Left ventricle myocardium inferior (tissue), 1 donor: ENCODE measurements around the gene SGCB. TPM values are rescaled to one million over a fixed set of nuclear protein-coding genes. Genes with fewer than 3 reads are reported as not detected.

Experiments used
- DNase-seq: peaks from one replicate; pipeline ENCODE4 v3.0.0-alpha.2; 2020
- H3K27ac ChIP-seq: fragments of 200-600 bp; replicated peaks from 2 replicates; pipeline ENCODE4 v1.8.0; 2021
- H3K27me3 ChIP-seq: fragments of 200-600 bp; 2 replicates; pipeline ENCODE4 v1.8.0; 2021; ENCODE audit warnings: low read depth
- H3K36me3 ChIP-seq: fragments of 200-600 bp; 2 replicates; pipeline ENCODE4 v1.8.0; 2021
- H3K4me1 ChIP-seq: fragments of 200-600 bp; 2 replicates; pipeline ENCODE4 v1.8.0; 2021
- H3K4me3 ChIP-seq: fragments of 200-600 bp; 2 replicates; pipeline ENCODE4 v1.8.0; 2021; ENCODE audit warnings: mild to moderate bottlenecking, moderate library complexity
- H3K9me3 ChIP-seq: fragments of 200-600 bp; replicated peaks from 2 replicates; pipeline ENCODE4 v1.8.0; 2021
- CTCF ChIP-seq: fragments of 200-600 bp; IDR thresholded peaks from 2 replicates; pipeline ENCODE4 v1.8.0; 2021; ENCODE audit warnings: antibody characterized with exemption, mild to moderate bottlenecking, borderline replicate concordance
- intact Hi-C: fragments of 100-400 bp; cut with micrococcal nuclease; formaldehyde crosslinking; loops from one replicate; pipeline ENCODE4 v1.11.0; 2022
- total RNA-seq: library from RNA; stranded (reverse); fragmentation: NEBNext Ultra II Directional; extraction: Animal tissue kit (Norgen Biotek cat#: 25700); gene quantifications from one replicate; pipeline ENCODE4 v1.2.1, GENCODE V29; 2021
- donor health status: DM: no; HTN: yes; CAD: no; lungs with severe emphysema.

The SGCB gene
- total RNA-seq, 1 donor from 2014 or later, result 78.8 TPM

GRCh38 chr4:52045028-52045427, 6.9 kb upstream of the SGCB start:
- Histone ChIP-seq H3K4me1 (no peaks in the 10 kb centered on the region), H3K36me3 (no peaks in the 10 kb centered on the region), H3K9me3 (no peaks in the 10 kb centered on the region), H3K4me3 (no peak overlapping the region), H3K27me3 (peaks cover 17% of the 10 kb centered on the region), H3K27ac (no peak overlapping the region)
- no peak for DNase-seq
- TF ChIP-seq CTCF, result no peak
- intact Hi-C loops, result no loop called here

- peak overlapping the region; percentile 90 for H3K4me3 ChIP-seq
- peak overlapping the region; percentile 93 for H3K27ac ChIP-seq
- H3K36me3 ChIP-seq, result no peaks in the 10 kb centered on the region
- H3K4me1 ChIP-seq, result peaks cover 47% of the 10 kb centered on the region
- TF ChIP-seq CTCF, result no peak
- intact Hi-C loops, result no loop called here
- H3K27me3 ChIP-seq, result peaks cover 4% of the 10 kb centered on the region
- no peaks in the 10 kb centered on the region for H3K9me3 ChIP-seq
- DNase-seq, result peak; percentile 33
Observed at GRCh38 chr4:52037689-52038102, 403 bp downstream of the SGCB start.

- Histone ChIP-seq H3K4me1 (peaks cover 47% of the 10 kb centered on the region), H3K27ac (peak overlapping the region; percentile 93), H3K4me3 (peak overlapping the region; percentile 90), H3K27me3 (no peaks in the 10 kb centered on the region), H3K36me3 (no peaks in the 10 kb centered on the region), H3K9me3 (no peaks in the 10 kb centered on the region)
- no peak for DNase-seq
- no peak for TF ChIP-seq CTCF
- intact Hi-C loops, result no loop called here
Observed at GRCh38 chr4:52036886-52037530, 1.1 kb downstream of the SGCB start.

GRCh38 chr4:52035190-52035589, 2.9 kb downstream of the SGCB start:
- intact Hi-C loops, result no loop called here
- peaks cover 47% of the 10 kb centered on the region for H3K4me1 ChIP-seq
- TF ChIP-seq CTCF, result no peak
- no peak overlapping the region for H3K4me3 ChIP-seq
- peaks cover 13% of the 10 kb centered on the region for H3K36me3 ChIP-seq
- DNase-seq, result no peak
- H3K27ac ChIP-seq, result no peak overlapping the region
- H3K9me3 ChIP-seq, result no peaks in the 10 kb centered on the region
- no peaks in the 10 kb centered on the region for H3K27me3 ChIP-seq

- DNase-seq, result no peak
- Histone ChIP-seq H3K9me3 (no peaks in the 10 kb centered on the region), H3K27me3 (no peaks in the 10 kb centered on the region), H3K4me1 (peaks cover 28% of the 10 kb centered on the region), H3K4me3 (no peak overlapping the region), H3K27ac (no peak overlapping the region), H3K36me3 (peaks cover 40% of the 10 kb centered on the region)
- no peak for TF ChIP-seq CTCF
- intact Hi-C loops, result loop anchor here (5.0 kb wide), 1 partner anchor 190 kb away; the partner anchor contains the start of gene DCUN1D4
Observed at GRCh38 chr4:52032005-52032404, 6.1 kb downstream of the SGCB start.
